Measurements from ENCODE around the gene GFOD1. TPM values are rescaled to one million over a fixed set of nuclear protein-coding genes. Genes with fewer than 3 reads are reported as not detected.

Gene GFOD1
- total RNA-seq, 1 donor from 2014 or later: 16.3 TPM

- no peak for FAIRE-seq
- DNase-seq (ENCODE audit: low read depth): peak; percentile 95
Measured at GRCh38 chr6:13355043-13355945, 132.1 kb downstream of the GFOD1 start.

GRCh38 chr6:13354331-13355042 lies 132.9 kb downstream of the GFOD1 start:
- Histone ChIP-seq H3K27me3 (ENCODE audit: control insufficient read depth, insufficient read depth, low read length) (no peaks in the 10 kb centered on the region), H3K36me3 (ENCODE audit: control insufficient read depth, insufficient read depth, low read length) (no peaks in the 10 kb centered on the region), H3K4me3 (ENCODE audit: low read depth, low read length) (no peak overlapping the region)
- no peak for FAIRE-seq
- peak; percentile 71 for DNase-seq (ENCODE audit: low read depth)
- TF ChIP-seq, protein P1, sequence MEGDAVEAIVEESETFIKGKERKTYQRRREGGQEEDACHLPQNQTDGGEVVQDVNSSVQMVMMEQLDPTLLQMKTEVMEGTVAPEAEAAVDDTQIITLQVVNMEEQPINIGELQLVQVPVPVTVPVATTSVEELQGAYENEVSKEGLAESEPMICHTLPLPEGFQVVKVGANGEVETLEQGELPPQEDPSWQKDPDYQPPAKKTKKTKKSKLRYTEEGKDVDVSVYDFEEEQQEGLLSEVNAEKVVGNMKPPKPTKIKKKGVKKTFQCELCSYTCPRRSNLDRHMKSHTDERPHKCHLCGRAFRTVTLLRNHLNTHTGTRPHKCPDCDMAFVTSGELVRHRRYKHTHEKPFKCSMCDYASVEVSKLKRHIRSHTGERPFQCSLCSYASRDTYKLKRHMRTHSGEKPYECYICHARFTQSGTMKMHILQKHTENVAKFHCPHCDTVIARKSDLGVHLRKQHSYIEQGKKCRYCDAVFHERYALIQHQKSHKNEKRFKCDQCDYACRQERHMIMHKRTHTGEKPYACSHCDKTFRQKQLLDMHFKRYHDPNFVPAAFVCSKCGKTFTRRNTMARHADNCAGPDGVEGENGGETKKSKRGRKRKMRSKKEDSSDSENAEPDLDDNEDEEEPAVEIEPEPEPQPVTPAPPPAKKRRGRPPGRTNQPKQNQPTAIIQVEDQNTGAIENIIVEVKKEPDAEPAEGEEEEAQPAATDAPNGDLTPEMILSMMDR (IDR thresholded peaks at IDR 0.05; ENCODE audit: insufficient read depth, low read length, severe bottlenecking): no peak

More at GRCh38 chr6:13355043-13355945, 132.1 kb downstream of the GFOD1 start:
- Histone ChIP-seq H3K27me3 (ENCODE audit: control insufficient read depth, insufficient read depth, low read length) (no peaks in the 10 kb centered on the region), H3K4me3 (ENCODE audit: low read depth, low read length) (no peak overlapping the region), H3K36me3 (ENCODE audit: control insufficient read depth, insufficient read depth, low read length) (no peaks in the 10 kb centered on the region)
- TF ChIP-seq, protein P1 (IDR thresholded peaks at IDR 0.05; ENCODE audit: insufficient read depth, low read length, severe bottlenecking): no peak

GRCh38 chr6:13352165-13352564 lies 135.2 kb downstream of the GFOD1 start:
- TF ChIP-seq, protein P1 (IDR thresholded peaks at IDR 0.05; ENCODE audit: insufficient read depth, low read length, severe bottlenecking): no peak
- FAIRE-seq: no peak
- no peak overlapping the region for H3K4me3 ChIP-seq (ENCODE audit: low read depth, low read length)
- no peaks in the 10 kb centered on the region for H3K36me3 ChIP-seq (ENCODE audit: control insufficient read depth, insufficient read depth, low read length)
- no peak for DNase-seq (ENCODE audit: low read depth)
- H3K27me3 ChIP-seq (ENCODE audit: control insufficient read depth, insufficient read depth, low read length): no peaks in the 10 kb centered on the region

DNA sequence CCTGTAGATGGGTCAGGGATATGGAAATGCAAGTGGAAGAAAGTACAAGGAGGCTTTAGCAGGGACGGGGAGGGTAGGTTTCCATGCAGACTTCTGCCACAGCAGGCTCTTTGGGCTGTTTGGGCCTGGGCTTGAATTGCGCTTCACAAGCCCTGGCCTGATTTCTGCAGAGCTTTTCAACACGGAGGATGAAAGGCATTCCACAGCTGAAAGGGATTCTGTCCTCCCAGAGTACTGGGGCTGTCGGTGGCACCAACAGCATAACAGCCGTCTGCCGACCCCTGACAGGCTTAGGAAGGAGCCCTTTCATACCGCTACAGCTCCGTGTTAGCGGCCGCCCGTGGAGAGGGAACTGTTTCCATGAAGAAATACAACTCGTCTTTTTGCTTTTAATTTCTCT lies 136.1 kb downstream of the GFOD1 start:
- Histone ChIP-seq H3K27me3 (ENCODE audit: control insufficient read depth, insufficient read depth, low read length) (no peaks in the 10 kb centered on the region), H3K4me3 (ENCODE audit: low read depth, low read length) (no peak overlapping the region), H3K36me3 (ENCODE audit: control insufficient read depth, insufficient read depth, low read length) (no peaks in the 10 kb centered on the region)
- DNase-seq (ENCODE audit: low read depth) (no peak), FAIRE-seq (no peak)
- TF ChIP-seq, protein P1 (IDR thresholded peaks at IDR 0.05; ENCODE audit: insufficient read depth, low read length, severe bottlenecking): no peak

GRCh38 chr6:13349811-13350506 lies 137.4 kb downstream of the GFOD1 start:
- DNase-seq (ENCODE audit: low read depth): no peak
- Histone ChIP-seq H3K4me3 (ENCODE audit: low read depth, low read length) (no peak overlapping the region), H3K36me3 (ENCODE audit: control insufficient read depth, insufficient read depth, low read length) (no peaks in the 10 kb centered on the region), H3K27me3 (ENCODE audit: control insufficient read depth, insufficient read depth, low read length) (no peaks in the 10 kb centered on the region)
- FAIRE-seq: no peak
- TF ChIP-seq, protein P1 (IDR thresholded peaks at IDR 0.05; ENCODE audit: insufficient read depth, low read length, severe bottlenecking): no peak
